Left renal pelvis (tissue), 4 donors: ENCODE data around the gene ATP2C2. TPM values are rescaled to one million over a fixed set of nuclear protein-coding genes. Genes with fewer than 3 reads are reported as not detected.

ENCODE experiments used
- DNase-seq, 4 donors: peaks; one replicate each; pipeline ENCODE4 v3.0.0-alpha.2; 2013; ENCODE audit warnings: low read depth in 4 of 4, low spot score in 3 of 4
- polyA plus RNA-seq, 4 donors: library from polyadenylated mRNA; unstranded; fragments of 120-200 nt; gene quantifications; one replicate each; pipeline ENCODE4 v1.2.1, GENCODE V29; 2013; ENCODE audit not compliant: insufficient read length in 4 of 4

Gene ATP2C2
- polyA plus RNA-seq, 4 donors = 0.27 to 2.1 (median 1.0) TPM

DNA sequence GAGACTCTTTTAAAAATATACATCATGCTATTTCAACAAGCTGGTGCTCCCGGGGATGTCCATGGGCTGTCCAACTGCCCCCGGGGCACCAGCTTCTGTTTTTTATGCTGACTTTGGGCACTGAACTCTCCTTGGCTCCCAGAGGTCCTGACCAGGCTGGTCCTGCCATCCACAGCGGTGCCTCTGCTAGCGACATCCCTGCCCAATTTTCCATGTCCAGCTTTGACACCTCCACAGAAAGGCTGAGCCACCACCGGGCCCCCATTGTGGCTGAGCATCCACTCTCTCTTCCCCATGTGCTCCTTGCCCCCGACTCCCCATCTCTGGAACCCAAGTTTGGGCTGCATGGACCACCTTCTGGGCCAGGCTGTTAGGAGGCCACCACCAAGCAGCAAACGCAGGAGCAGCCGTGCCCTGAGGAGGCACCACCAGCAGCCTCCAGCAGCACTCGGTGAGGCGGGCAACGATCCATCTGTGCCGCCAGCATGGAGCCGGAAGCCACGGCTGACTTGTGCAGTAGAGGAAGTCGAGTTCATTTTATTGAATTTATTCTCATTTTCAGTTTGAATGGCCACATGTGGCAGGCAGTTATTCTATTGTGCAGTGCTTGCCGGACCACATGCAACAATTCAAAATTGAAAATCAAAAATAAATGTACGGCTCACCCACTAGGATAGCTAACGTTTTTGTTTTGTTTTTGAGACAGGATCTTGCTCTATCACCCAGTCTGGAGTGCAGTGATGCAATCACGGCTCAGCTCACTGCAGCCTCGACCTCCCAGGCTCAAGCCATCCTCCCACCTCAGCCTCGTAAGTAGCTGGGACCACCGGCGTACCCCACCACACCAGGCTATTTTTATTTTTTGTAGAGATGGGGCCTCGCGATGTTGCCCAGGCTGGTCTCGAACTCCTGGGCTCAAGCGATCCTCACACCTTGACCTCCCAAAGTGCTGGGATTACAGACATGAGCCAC, 139.0 kb downstream of the ATP2C2 start:
- DNase-seq = no peak

DNA sequence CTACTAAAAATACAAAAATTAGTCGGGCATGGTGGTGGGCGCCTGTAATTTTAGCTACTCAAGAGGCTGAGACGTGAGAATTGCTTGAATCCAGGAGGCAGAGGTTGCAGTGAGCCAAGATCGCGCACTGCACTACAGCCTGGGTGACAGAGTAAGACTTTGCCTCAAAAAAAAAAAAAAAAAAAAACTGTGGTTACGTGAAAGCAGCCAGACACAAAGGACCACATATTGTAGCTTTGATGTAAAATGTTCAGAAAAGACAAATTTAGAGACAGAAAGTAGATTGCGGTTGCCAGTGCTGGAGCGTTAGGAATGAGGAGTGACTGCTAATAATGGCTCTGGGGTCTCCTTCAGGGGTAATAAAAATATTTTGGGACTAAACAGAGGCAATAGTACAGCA, 140.2 kb downstream of the ATP2C2 start:
- DNase-seq = no peak

DNA sequence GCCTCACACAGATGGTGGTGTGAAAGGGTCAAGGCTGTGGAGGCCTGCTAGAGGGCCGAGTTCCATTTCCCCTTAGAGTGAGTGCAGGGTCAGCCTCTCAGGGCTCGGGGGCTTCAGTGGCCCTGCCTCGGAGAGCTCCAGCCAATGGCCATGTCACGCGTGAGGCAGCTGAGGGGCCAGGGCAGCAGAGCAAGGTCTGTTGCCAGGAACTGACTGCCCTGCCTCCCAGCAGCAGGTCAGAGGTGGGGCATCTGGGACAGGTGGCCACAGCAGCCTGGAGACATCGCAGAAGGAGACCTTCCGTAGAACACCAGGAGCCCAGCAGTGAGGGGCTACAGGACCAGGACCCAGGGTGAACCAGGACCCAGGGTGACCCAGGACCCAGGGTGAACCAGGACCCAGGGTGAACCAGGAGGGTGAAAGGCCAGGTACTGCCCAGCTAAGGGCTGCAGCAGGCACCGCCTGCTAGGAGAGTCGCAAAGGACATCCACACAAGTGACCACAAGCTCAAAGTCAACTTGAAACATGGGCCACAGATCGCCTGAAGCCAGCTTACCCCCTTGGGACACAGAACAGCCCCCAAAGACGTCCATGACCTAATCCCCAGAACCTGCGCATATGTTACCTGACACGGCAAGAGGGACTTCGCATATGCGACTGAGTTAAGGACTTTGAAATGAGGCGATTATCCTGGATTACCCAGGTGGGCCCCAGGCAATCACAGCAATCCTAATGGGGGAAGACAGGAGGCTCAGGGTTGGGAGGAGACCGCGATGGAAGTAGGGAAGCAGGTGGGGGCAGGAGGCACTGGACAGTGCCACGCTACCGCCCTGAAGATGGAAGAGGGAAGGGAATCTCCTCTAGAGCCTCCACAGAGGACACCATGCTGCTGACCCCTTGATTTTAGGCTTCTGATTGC, 141.0 kb downstream of the ATP2C2 start:
- DNase-seq = no peak

DNA sequence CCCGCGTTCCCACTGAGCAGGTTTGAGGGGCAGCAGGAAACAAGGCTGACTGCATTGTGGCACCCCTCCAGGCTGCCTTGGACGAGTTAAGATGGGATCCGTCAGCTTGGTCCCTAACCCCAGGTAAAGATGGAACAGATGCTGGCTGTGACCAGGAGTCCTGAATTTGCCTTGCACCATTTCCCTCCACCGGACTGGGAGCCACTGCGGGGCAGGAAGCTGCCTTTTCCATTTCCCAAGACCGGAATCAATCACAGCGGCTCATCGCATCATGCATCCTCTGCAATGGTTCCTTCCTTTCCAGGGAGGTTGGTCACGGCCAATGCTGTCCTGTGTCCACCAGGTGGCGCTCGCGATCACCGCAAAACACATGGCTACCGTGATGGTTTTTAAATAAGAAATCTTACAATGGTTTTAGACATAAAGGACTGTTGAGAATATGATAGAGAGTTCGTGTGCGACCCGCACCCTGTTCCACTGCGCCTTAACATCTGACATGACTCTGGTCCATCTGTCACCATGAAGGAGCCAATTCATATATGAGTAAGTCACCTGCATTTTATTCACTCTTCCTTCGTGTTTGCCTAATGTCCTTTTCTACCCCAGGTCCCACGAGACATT, 143.0 kb downstream of the ATP2C2 start:
- DNase-seq = peak in 2 of 4 donors; percentile 77 to 79

DNA sequence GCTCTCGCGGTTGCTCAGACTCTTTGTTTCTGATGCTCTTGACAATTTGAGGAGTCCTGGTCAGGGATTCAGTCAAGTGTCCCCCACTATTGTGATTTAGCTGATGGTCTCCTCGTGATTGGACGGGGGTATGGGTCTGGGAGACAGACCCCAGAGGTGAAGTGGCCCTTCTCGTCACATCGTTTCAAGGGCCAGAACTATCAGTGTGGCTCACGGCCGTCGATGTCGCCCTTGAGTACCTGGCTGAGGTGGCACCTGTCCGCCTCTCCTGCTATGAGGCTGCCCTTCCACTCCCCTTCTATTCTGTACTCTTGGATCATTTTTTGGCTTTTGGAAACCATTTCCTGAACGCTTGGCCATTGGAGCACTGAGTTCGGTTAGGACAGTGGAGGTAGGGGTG, 143.5 kb downstream of the ATP2C2 start:
- DNase-seq = no peak

DNA sequence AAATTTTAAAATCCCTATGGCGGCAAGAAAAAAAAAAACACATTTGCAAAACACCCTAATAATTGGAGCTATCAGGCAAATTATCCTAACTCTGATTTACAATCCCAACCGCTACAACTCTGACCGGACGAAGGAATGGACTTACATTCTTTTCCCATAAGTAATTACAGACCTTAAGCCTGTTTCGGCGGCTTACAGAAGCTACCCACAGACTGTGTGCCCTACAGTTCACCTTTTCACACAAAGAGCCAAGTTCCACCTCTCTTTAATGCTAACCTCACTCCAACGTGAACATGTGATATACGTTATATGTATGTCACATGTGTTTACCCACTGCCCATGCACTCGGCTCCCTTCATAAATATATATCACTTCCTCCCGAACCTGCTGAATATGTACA, 144.8 kb downstream of the ATP2C2 start:
- DNase-seq = no peak

DNA sequence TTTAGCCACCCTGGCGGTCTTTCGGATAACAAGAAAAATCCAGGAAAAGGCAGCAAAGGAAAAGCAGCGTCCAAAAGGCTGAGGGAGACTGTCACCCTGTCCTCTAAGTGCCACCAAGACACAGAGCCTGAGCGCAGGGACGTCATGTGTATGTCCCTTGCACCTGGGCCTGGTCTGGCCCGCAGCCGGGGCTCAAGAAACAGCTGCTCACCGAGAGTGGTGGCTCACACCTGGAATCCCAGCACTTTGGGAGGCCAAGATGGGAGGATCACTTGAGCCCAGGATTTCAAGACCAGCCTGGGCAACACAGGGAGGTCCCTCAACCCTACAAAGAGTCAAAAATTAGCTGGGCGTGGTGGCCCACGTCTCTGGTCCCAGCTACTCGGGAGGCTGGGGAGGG, 145.3 kb downstream of the ATP2C2 start:
- DNase-seq = no peak

Other genes starting within 250 kb of the ATP2C2 start
- 10 to 100 TPM; 36.6 to 51.1 (median 48.6) TPM for gene HSDL1, start 223.4 kb upstream of the ATP2C2 start, polyA plus RNA-seq
- 1 to 10 TPM in 3 of 4 donors, under 1 TPM in 1; 0.57 to 7.5 (median 4.9) TPM for gene DNAAF1, start 223.2 kb upstream of the ATP2C2 start, polyA plus RNA-seq
- gene TAF1C, start 181.5 kb upstream of the ATP2C2 start, polyA plus RNA-seq = 10 to 100 TPM; 27.7 to 65.0 (median 37.7) TPM
- under 1 TPM in 2 of 4 donors, not detected in 2; 0.16 to 0.25 TPM for gene ADAD2, start 177.4 kb upstream of the ATP2C2 start, polyA plus RNA-seq
- gene KCNG4, start 128.5 kb upstream of the ATP2C2 start, polyA plus RNA-seq = under 1 TPM in 2 of 4 donors, not detected in 2; 0.03 to 0.09 TPM
- gene WFDC1, start 73.7 kb upstream of the ATP2C2 start, polyA plus RNA-seq = 1 to 10 TPM; 2.4 to 5.0 (median 3.7) TPM
- 10 to 100 TPM; 18.6 to 19.5 (median 19.0) TPM for gene MEAK7, start 136.1 kb downstream of the ATP2C2 start, polyA plus RNA-seq
- 100 to 1,000 TPM in 3 of 4 donors, 10 to 100 TPM in 1; 65.9 to 144 (median 141) TPM for gene COTL1, start 249.5 kb downstream of the ATP2C2 start, polyA plus RNA-seq